Measurements from ENCODE around the gene SH3BP5L. TPM values are rescaled to one million over a fixed set of nuclear protein-coding genes. Genes with fewer than 3 reads are reported as not detected.
A peak's percentile ranks its signal among the peaks of the same experiment; 100 is the strongest.
"Not testable (repeated sequence)": the region's sequence is repeated elsewhere in the genome, so short reads cannot be mapped to it uniquely, and the experiment has no call there.

Gene SH3BP5L
- total RNA-seq, 1 donor = 28.9 TPM

GRCh38 chr1:248831842-248832241 lies 6.1 kb upstream of the SH3BP5L start:
- no peak for DNase-seq (ENCODE audit: low read depth)
- H3K4me3 ChIP-seq (ENCODE audit: low read depth, low read length) = no peak overlapping the region
- no peak for TF ChIP-seq CTCF (IDR thresholded peaks at IDR 0.05; ENCODE audit: insufficient read depth, low read depth, low read length)

- DNase-seq (ENCODE audit: low read depth); H3K4me3 ChIP-seq (ENCODE audit: low read depth, low read length): not testable (repeated sequence)
These were observed 5.0 kb upstream of the SH3BP5L start for GRCh38 chr1:248830718-248831017.

- DNase-seq (ENCODE audit: low read depth) = peak; percentile 94
- no peak for TF ChIP-seq CTCF (IDR thresholded peaks at IDR 0.05; ENCODE audit: insufficient read depth, low read depth, low read length)
- no peak overlapping the region for H3K4me3 ChIP-seq (ENCODE audit: low read depth, low read length)
These were observed 3.1 kb upstream of the SH3BP5L start for GRCh38 chr1:248828845-248829244.

- no peak for DNase-seq (ENCODE audit: low read depth)
- peak overlapping the region; percentile 99 for H3K4me3 ChIP-seq (ENCODE audit: low read depth, low read length)
- TF ChIP-seq CTCF (IDR thresholded peaks at IDR 0.05; ENCODE audit: insufficient read depth, low read depth, low read length) = no peak
These were observed 174 bp downstream of the SH3BP5L start for GRCh38 chr1:248825573-248825908.

- no peak for TF ChIP-seq CTCF (IDR thresholded peaks at IDR 0.05; ENCODE audit: insufficient read depth, low read depth, low read length)
- no peak for DNase-seq (ENCODE audit: low read depth)
- H3K4me3 ChIP-seq (ENCODE audit: low read depth, low read length) = peak overlapping the region; percentile 99
These were observed 579 bp downstream of the SH3BP5L start for GRCh38 chr1:248825136-248825535.

GRCh38 chr1:248824701-248825100 lies 1.0 kb downstream of the SH3BP5L start:
- no peak for TF ChIP-seq CTCF (IDR thresholded peaks at IDR 0.05; ENCODE audit: insufficient read depth, low read depth, low read length)
- H3K4me3 ChIP-seq (ENCODE audit: low read depth, low read length) = peak overlapping the region; percentile 99
- no peak for DNase-seq (ENCODE audit: low read depth)

- no peak for TF ChIP-seq CTCF (IDR thresholded peaks at IDR 0.05; ENCODE audit: insufficient read depth, low read depth, low read length)
- peak overlapping the region; percentile 99 for H3K4me3 ChIP-seq (ENCODE audit: low read depth, low read length)
- DNase-seq (ENCODE audit: low read depth) = no peak
These were observed 1.4 kb downstream of the SH3BP5L start for GRCh38 chr1:248824301-248824700.

Measured in fibroblast of villous mesenchyme (primary cell).